A673 (cell line): Measurements from ENCODE around the gene NID1. TPM values are rescaled to one million over a fixed set of nuclear protein-coding genes. Genes with fewer than 3 reads are reported as not detected.

Experiments
- BruUV-seq: library from RNA; stranded (reverse); fragments of 400-500 nt; replicated peaks from 2 replicates; lab custom pipeline; 2021; lab: Mats Ljungman, UMichigan
- CTCF ChIA-PET: fragments of 300-600 bp; sonication (Branson Sonifier 250); formaldehyde crosslinking; loops from one replicate; lab custom pipeline; 2022; ENCODE audit warnings: antibody characterized with exemption; lab: Charles Lee
- POLR2A ChIA-PET: fragments of 300-600 bp; sonication (Branson Sonifier 250); formaldehyde crosslinking; loops from one replicate; lab custom pipeline; 2022; ENCODE audit warnings: antibody characterized with exemption; ENCODE audit not compliant: low non-redundant PET; lab: Charles Lee
- DNase-seq: peaks from one replicate; pipeline ENCODE4 v3.0.0-alpha.2; 2015; ENCODE audit warnings: low spot score
- H3K27ac ChIP-seq: fragments of 200-600 bp; sonication (generic); 2 replicates; pipeline ENCODE4 v1.5.1; 2016; ENCODE audit warnings: mixed run types, low read depth, mild to moderate bottlenecking, mixed read lengths, antibody characterized with exemption, low read length; ENCODE audit not compliant: poor library complexity, severe bottlenecking
- H3K27me3 ChIP-seq: fragments of 200-600 bp; sonication (generic); replicated peaks from 2 replicates; pipeline ENCODE4 v1.6.1; 2017; ENCODE audit warnings: mixed run types, low read depth, mild to moderate bottlenecking, mixed read lengths, antibody characterized with exemption, low read length; ENCODE audit not compliant: insufficient read depth, poor library complexity
- H3K36me3 ChIP-seq: fragments of 200-600 bp; sonication (generic); 2 replicates; pipeline ENCODE4 v1.6.1; 2016; ENCODE audit warnings: mixed run types, mild to moderate bottlenecking, mixed read lengths, antibody characterized with exemption, low read length; ENCODE audit not compliant: insufficient read depth, poor library complexity, severe bottlenecking
- H3K4me1 ChIP-seq: fragments of 200-600 bp; sonication (generic); 2 replicates; pipeline ENCODE4 v1.6.1; 2017; ENCODE audit warnings: mixed run types, mild to moderate bottlenecking, mixed read lengths, antibody characterized with exemption, low read length; ENCODE audit not compliant: insufficient read depth, poor library complexity, severe bottlenecking
- H3K4me3 ChIP-seq: fragments of 200-600 bp; sonication (generic); 2 replicates; pipeline ENCODE4 v1.5.1; 2016; ENCODE audit warnings: low read depth, mixed run types, mild to moderate bottlenecking, mixed read lengths, low read length; ENCODE audit not compliant: poor library complexity, severe bottlenecking
- H3K9me3 ChIP-seq: fragments of 200-600 bp; sonication (generic); 2 replicates; pipeline ENCODE4 v1.6.1; 2016; ENCODE audit warnings: mixed run types, low read depth, mild to moderate bottlenecking, mixed read lengths, antibody characterized with exemption, low read length; ENCODE audit not compliant: poor library complexity, severe bottlenecking
- EZH2 ChIP-seq: fragments of 200-600 bp; sonication (generic); IDR thresholded peaks from 2 replicates; pipeline ENCODE4 v1.6.1; 2017; ENCODE audit warnings: borderline replicate concordance, low read depth, mild to moderate bottlenecking, mixed read lengths, antibody characterized with exemption, low read length; ENCODE audit not compliant: poor library complexity, severe bottlenecking
- intact Hi-C: fragments of 100-400 bp; cut with micrococcal nuclease; formaldehyde crosslinking; loops from one replicate; pipeline ENCODE4 v1.10.0; 2022; ENCODE audit not compliant: unreplicated experiment
- total RNA-seq: library from RNA; stranded (reverse); gene quantifications from 2 replicates; pipeline ENCODE4 v1.2.3, GENCODE V29; 2021
- TF ChIP-seq, protein P1 (sequence below): fragments of 300-800, 200-600 bp; sonication (generic); conservative IDR thresholded peaks from 2 replicates; pipeline ENCODE4 v1.5.1; 2017; ENCODE audit warnings: low read depth, mild to moderate bottlenecking, antibody characterized with exemption, low read length, moderate library complexity, mixed read lengths

Gene NID1
- total RNA-seq, 1 experiment from 2014 or later, result 0.64 TPM

DNA sequence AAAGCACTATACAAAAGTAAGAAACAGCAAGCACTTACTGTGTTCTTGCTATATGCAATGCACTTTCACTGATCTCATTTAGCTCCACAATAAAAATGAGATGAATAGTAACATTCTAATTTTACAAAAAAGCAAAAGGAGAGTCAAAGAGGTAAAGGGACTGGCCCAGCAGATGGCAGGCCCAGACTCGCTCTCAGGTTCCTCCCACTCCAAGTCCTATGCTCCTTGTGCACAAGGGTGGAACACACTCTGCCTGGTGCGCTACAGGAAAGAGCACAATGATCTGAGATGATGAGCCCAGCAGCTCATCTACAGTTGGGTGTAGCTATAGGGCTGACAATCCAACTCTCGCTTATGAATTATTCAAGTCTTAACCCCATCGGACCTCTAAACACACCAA lies 104.1 kb downstream of the NID1 start:
- Histone ChIP-seq H3K9me3 (no peaks in the 10 kb centered on the region), H3K4me1 (no peaks in the 10 kb centered on the region), H3K36me3 (no peaks in the 10 kb centered on the region), H3K4me3 (no peak overlapping the region), H3K27me3 (no peaks in the 10 kb centered on the region), H3K27ac (no peak overlapping the region)
- no peak for DNase-seq
- ChIA-PET POLR2A (no interaction called here), CTCF (interaction anchor here (1.2 kb wide), 1 partner anchor 11 kb away, joined by 3 read pairs; no protein-coding TSS in a partner anchor)
- BruUV-seq, result no TSS peak
- intact Hi-C loops, result no loop called here
- TF ChIP-seq, protein P1, sequence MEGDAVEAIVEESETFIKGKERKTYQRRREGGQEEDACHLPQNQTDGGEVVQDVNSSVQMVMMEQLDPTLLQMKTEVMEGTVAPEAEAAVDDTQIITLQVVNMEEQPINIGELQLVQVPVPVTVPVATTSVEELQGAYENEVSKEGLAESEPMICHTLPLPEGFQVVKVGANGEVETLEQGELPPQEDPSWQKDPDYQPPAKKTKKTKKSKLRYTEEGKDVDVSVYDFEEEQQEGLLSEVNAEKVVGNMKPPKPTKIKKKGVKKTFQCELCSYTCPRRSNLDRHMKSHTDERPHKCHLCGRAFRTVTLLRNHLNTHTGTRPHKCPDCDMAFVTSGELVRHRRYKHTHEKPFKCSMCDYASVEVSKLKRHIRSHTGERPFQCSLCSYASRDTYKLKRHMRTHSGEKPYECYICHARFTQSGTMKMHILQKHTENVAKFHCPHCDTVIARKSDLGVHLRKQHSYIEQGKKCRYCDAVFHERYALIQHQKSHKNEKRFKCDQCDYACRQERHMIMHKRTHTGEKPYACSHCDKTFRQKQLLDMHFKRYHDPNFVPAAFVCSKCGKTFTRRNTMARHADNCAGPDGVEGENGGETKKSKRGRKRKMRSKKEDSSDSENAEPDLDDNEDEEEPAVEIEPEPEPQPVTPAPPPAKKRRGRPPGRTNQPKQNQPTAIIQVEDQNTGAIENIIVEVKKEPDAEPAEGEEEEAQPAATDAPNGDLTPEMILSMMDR, result no peak
- TF ChIP-seq EZH2, result no peak

DNA sequence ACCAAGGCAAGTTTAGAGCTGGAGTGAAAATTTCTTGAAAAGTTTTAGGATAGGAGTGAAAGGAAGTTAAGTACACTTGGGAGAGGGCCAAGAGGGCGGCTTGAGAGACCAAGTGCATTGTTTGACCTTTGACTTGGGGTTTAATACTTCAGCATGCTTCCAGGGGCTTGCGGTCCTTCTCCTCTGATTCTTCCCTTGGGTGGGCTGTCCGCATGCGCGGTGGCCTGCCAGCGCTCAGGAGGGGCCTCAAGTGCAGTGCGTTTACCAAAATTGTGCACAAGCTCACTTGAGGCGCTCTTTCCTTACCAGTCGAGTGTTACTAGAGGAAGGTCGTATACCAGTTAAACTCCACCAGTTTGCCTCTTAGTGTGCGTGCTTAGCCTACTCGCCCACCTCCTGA lies 106.9 kb downstream of the NID1 start:
- Histone ChIP-seq H3K36me3 (no peaks in the 10 kb centered on the region), H3K27ac (no peak overlapping the region), H3K9me3 (no peaks in the 10 kb centered on the region), H3K4me3 (no peak overlapping the region), H3K27me3 (no peaks in the 10 kb centered on the region), H3K4me1 (no peaks in the 10 kb centered on the region)
- no peak for DNase-seq
- TF ChIP-seq, protein P1, result no peak
- intact Hi-C loops, result no loop called here
- ChIA-PET POLR2A (no interaction called here), CTCF (no interaction called here)
- BruUV-seq, result no TSS peak

DNA sequence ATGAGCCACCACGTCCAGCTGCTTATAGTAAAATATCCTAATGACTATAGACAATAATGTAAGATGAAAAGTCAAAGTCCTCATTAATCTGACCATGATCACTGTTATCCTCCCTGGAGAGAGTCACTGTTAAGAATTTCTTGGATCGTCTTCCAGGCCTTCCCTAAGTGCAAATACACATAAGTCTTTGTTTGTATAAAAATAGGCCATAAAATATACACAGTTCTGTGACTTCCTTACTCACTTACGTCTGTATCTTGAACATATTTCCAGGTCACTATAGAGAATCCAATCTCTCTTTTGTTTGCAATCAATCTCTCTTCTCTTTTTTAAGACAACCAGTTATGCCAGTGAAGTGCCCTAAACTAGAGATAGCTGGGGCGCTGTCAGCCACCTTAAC lies 109.1 kb downstream of the NID1 start:
- no peaks in the 10 kb centered on the region for H3K4me1 ChIP-seq
- H3K27ac ChIP-seq, result no peak overlapping the region
- no peaks in the 10 kb centered on the region for H3K36me3 ChIP-seq
- H3K4me3 ChIP-seq, result no peak overlapping the region
- TF ChIP-seq, protein P1, result no peak
- no peak for TF ChIP-seq EZH2
- intact Hi-C loops, result no loop called here
- DNase-seq, result no peak
- POLR2A ChIA-PET, result no interaction called here
- BruUV-seq, result no TSS peak
- no peaks in the 10 kb centered on the region for H3K27me3 ChIP-seq
- no peaks in the 10 kb centered on the region for H3K9me3 ChIP-seq
- CTCF ChIA-PET, result interaction anchor here (0.7 kb wide), 1 partner anchor 54 kb away, joined by 3 read pairs; no protein-coding TSS in a partner anchor
